Astrocyte (in vitro differentiated cells and primary cell): ENCODE data around the gene DAAM2. TPM values are rescaled to one million over a fixed set of nuclear protein-coding genes. Genes with fewer than 3 reads are reported as not detected.

Experiments
- DNase-seq: peaks from one replicate; pipeline ENCODE4 v3.0.0-alpha.2; 2010; ENCODE audit warnings: low read depth
- FAIRE-seq: peaks from 2 replicates; lab custom pipeline; 2011; peaks lifted over from hg19 to GRCh38; lab: Jason Lieb, UNC
- H2AFZ ChIP-seq: 2 replicates; pipeline ENCODE4 v1.6.0; 2012; ENCODE audit warnings: low read depth, low read length, inconsistent platforms
- H3K27ac ChIP-seq: 2 replicates; pipeline ENCODE4 v1.5.1; 2011; ENCODE audit warnings: low read depth, low read length, inconsistent platforms
- H3K27me3 ChIP-seq: 2 replicates; pipeline ENCODE4 v1.6.0; 2011; ENCODE audit warnings: low read length, inconsistent platforms; ENCODE audit not compliant: insufficient read depth
- H3K36me3 ChIP-seq: 2 replicates; pipeline ENCODE4 v1.5.1; 2011; ENCODE audit warnings: low read length, inconsistent platforms; ENCODE audit not compliant: insufficient read depth
- H3K4me1 ChIP-seq: 2 replicates; pipeline ENCODE4 v1.5.1; 2011; ENCODE audit warnings: low read length, inconsistent platforms; ENCODE audit not compliant: insufficient read depth
- H3K4me2 ChIP-seq: 2 replicates; pipeline ENCODE4 v1.6.0; 2012; ENCODE audit warnings: low read length, inconsistent platforms
- H3K4me3 ChIP-seq: 2 replicates; pipeline ENCODE4 v1.5.1; 2011; ENCODE audit warnings: low read depth, mild to moderate bottlenecking, low read length, inconsistent platforms; ENCODE audit not compliant: insufficient read depth
- H3K79me2 ChIP-seq: 2 replicates; pipeline ENCODE4 v1.6.0; 2012; ENCODE audit warnings: mild to moderate bottlenecking, low read length, inconsistent platforms; ENCODE audit not compliant: insufficient read depth
- H3K9ac ChIP-seq: 2 replicates; pipeline ENCODE4 v1.6.0; 2012; ENCODE audit warnings: mild to moderate bottlenecking, low read length, inconsistent platforms
- H3K9me3 ChIP-seq: 2 replicates; pipeline ENCODE4 v1.5.1; 2012; ENCODE audit warnings: low read depth, mild to moderate bottlenecking, low read length, inconsistent platforms; ENCODE audit not compliant: insufficient read depth
- H4K20me1 ChIP-seq: 2 replicates; pipeline ENCODE4 v1.6.0; 2012; ENCODE audit warnings: low read length, inconsistent platforms; ENCODE audit not compliant: insufficient read depth
- H3K27ac Mint-ChIP-seq: one replicate; pipeline ENCODE4 v1.8.0; 2021; ENCODE audit warnings: mild to moderate bottlenecking, mixed read lengths; ENCODE audit not compliant: unreplicated experiment
- H3K27me3 Mint-ChIP-seq: one replicate; pipeline ENCODE4 v1.8.0; 2021; ENCODE audit warnings: low read depth, mixed read lengths; ENCODE audit not compliant: unreplicated experiment
- H3K36me3 Mint-ChIP-seq: one replicate; pipeline ENCODE4 v1.8.0; 2021; ENCODE audit warnings: low read depth, mixed read lengths; ENCODE audit not compliant: unreplicated experiment
- H3K4me1 Mint-ChIP-seq: one replicate; pipeline ENCODE4 v1.8.0; 2021; ENCODE audit warnings: low read depth, mixed read lengths; ENCODE audit not compliant: unreplicated experiment
- H3K4me3 Mint-ChIP-seq: one replicate; pipeline ENCODE4 v1.8.0; 2021; ENCODE audit warnings: mild to moderate bottlenecking, moderate library complexity, mixed read lengths; ENCODE audit not compliant: unreplicated experiment
- H3K9me3 Mint-ChIP-seq: one replicate; pipeline ENCODE4 v1.8.0; 2021; ENCODE audit warnings: mild to moderate bottlenecking, mixed read lengths; ENCODE audit not compliant: unreplicated experiment
- EZH2 ChIP-seq: IDR thresholded peaks from 2 replicates; pipeline ENCODE4 v1.6.1; 2012; ENCODE audit warnings: mild to moderate bottlenecking, low read length, inconsistent platforms; ENCODE audit not compliant: insufficient read depth
- total RNA-seq: library from RNA; stranded (reverse); gene quantifications from 2 replicates; pipeline ENCODE4 v1.2.1, GENCODE V29; 2021
- TF ChIP-seq, protein P1 (sequence below): IDR thresholded peaks from 2 replicates; pipeline ENCODE4 v1.5.1; 2011; ENCODE audit warnings: low read depth, mild to moderate bottlenecking, inconsistent platforms, low read length, moderate library complexity; ENCODE audit not compliant: insufficient read depth

The DAAM2 gene
- total RNA-seq, 1 donor from 2014 or later: 38.4 TPM

DNA sequence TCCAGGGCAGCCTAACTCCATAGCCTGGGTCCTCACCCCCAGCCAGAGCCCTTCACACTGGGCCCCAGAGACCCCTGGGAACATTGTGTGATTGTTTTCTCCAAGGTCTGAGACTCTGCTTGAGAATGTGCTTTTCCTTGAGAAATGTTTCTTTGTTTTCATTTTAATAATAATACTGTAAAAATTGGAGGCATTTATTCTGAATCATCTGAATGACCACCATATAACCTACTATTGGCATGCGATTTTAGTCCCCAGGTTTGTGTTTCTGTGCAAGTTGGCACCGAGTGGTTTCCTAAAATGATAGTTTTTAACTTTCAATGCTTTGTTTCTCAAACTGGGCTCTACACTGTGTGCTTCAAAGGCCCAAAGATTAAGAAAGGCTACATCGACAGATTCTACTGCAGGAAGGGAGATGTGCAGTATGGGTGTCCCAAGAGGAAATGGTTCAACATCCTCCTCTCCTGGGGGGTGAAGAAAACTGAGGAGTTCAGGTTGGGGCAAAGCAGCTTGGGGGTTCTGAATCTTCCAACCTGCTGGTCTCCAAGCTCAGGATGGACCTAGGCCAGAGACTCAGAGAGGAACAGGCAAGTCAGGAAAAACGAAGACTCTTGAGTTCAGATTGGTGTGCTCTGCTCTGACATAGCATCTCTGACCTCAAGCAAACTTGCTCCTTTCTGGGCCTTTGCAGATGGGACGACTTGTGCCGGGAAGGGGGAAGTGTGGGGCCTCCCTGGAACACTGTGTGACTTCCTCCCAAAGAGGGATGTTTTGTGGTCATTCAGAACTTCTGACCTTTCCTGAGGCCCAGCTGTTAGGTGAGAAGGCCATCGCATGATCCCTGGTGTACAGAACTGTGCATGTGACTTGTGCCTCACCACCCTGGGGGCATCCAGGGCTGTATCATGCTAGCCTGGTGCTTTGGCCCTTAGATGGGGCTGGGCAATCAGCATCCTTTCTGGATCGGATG, 31.0 kb downstream of the DAAM2 start:
- Histone ChIP-seq H3K4me2 (no peak overlapping the region), H3K9ac (no peak overlapping the region), H3K36me3 (no peaks in the 10 kb centered on the region), H3K79me2 (no peaks in the 10 kb centered on the region), H3K27ac (no peak overlapping the region), H2AFZ (no peak overlapping the region), H3K27me3 (no peaks in the 10 kb centered on the region), H3K9me3 (no peaks in the 10 kb centered on the region), H3K4me3 (no peak overlapping the region), H4K20me1 (peaks cover 3% of the 10 kb centered on the region), H3K4me1 (peaks cover 6% of the 10 kb centered on the region)
- Mint-ChIP-seq H3K4me1 (peaks cover 40% of the 10 kb centered on the region), H3K36me3 (peaks cover 13% of the 10 kb centered on the region), H3K27me3 (peaks cover 3% of the 10 kb centered on the region), H3K9me3 (no peaks in the 10 kb centered on the region), H3K27ac (no peak overlapping the region), H3K4me3 (no peak overlapping the region)
- DNase-seq (no peak), FAIRE-seq (no peak)
- TF ChIP-seq, protein P1, sequence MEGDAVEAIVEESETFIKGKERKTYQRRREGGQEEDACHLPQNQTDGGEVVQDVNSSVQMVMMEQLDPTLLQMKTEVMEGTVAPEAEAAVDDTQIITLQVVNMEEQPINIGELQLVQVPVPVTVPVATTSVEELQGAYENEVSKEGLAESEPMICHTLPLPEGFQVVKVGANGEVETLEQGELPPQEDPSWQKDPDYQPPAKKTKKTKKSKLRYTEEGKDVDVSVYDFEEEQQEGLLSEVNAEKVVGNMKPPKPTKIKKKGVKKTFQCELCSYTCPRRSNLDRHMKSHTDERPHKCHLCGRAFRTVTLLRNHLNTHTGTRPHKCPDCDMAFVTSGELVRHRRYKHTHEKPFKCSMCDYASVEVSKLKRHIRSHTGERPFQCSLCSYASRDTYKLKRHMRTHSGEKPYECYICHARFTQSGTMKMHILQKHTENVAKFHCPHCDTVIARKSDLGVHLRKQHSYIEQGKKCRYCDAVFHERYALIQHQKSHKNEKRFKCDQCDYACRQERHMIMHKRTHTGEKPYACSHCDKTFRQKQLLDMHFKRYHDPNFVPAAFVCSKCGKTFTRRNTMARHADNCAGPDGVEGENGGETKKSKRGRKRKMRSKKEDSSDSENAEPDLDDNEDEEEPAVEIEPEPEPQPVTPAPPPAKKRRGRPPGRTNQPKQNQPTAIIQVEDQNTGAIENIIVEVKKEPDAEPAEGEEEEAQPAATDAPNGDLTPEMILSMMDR: no peak
- no peak for TF ChIP-seq EZH2

DNA sequence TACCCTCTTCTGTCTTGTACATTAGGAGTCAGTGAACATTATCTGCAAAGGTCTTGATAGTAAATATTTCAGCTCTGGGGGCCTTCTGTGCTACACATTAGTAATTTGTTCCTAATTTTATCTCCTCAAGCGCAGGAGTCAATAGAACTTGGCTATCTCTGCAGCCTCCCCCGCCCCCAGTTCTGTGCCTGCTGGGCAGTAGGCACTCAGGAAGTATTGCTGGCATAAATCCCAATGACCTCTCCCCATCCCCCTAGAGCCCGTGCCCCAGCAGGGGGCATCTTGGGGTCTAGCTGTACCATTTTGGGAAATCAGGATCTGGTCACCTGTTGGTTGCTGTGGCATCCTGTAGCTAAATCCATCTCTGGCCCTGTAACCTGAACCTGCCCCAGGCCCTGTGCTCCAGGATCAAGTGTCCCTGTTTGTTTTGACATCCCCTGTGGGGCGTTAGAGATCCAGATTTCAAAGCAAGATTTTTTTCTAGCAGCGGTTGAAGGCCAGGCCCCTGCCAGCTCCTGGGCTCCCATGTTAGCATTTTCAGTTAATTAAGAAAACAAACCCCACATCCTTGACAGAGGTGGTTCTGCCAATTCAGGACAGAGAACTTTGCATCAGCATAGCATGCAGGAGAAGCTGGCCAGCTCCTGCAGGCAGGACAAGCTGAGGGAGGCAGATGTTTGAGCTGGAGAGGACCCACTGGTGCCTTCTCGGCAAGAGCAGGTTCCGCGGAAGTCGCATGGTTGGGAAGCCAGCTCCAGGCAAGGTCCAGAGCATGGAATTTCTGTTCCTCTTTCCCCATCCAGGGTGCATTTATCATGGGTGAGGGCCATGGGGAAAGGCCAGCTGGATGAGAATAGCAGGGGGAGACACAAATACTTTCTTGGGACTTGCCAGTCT, 32.1 kb downstream of the DAAM2 start:
- FAIRE-seq (no peak), DNase-seq (no peak)
- Histone ChIP-seq H3K79me2 (no peaks in the 10 kb centered on the region), H3K27ac (no peak overlapping the region), H4K20me1 (peaks cover 3% of the 10 kb centered on the region), H3K36me3 (no peaks in the 10 kb centered on the region), H3K9me3 (no peaks in the 10 kb centered on the region), H2AFZ (no peak overlapping the region), H3K4me2 (no peak overlapping the region), H3K9ac (no peak overlapping the region), H3K4me3 (no peak overlapping the region), H3K27me3 (no peaks in the 10 kb centered on the region), H3K4me1 (peaks cover under 1% of the 10 kb centered on the region)
- Mint-ChIP-seq H3K27ac (no peak overlapping the region), H3K36me3 (peaks cover 9% of the 10 kb centered on the region), H3K9me3 (no peaks in the 10 kb centered on the region), H3K27me3 (peaks cover 3% of the 10 kb centered on the region), H3K4me1 (peaks cover 30% of the 10 kb centered on the region), H3K4me3 (no peak overlapping the region)
- no peak for TF ChIP-seq EZH2
- TF ChIP-seq, protein P1: no peak
